Keratinocyte (primary cell): ENCODE results near the gene NOL7.

Source experiments
- EZH2 ChIP-seq: IDR thresholded peaks from one replicate; pipeline ENCODE4 v1.6.1; 2012; ENCODE audit warnings: inconsistent platforms, mild to moderate bottlenecking, low read length, moderate library complexity
- TF ChIP-seq, protein P1 (sequence below), 3 experiments: IDR thresholded peaks in 1 of 3; conservative IDR thresholded peaks in 1 of 3; optimal IDR thresholded peaks in 1 of 3; 2 replicates in 2 of 3; 3 replicates in 1 of 3; pipeline versions ENCODE3 to v1.5.1; 2011; ENCODE audit warnings: low read length in 3 of 3, mild to moderate bottlenecking in 3 of 3, moderate library complexity in 2 of 3, control low read depth in 1 of 3, inconsistent platforms in 1 of 3; ENCODE audit not compliant: insufficient read depth in 2 of 3; ENCODE audit errors: extremely low read depth in 1 of 3

DNA sequence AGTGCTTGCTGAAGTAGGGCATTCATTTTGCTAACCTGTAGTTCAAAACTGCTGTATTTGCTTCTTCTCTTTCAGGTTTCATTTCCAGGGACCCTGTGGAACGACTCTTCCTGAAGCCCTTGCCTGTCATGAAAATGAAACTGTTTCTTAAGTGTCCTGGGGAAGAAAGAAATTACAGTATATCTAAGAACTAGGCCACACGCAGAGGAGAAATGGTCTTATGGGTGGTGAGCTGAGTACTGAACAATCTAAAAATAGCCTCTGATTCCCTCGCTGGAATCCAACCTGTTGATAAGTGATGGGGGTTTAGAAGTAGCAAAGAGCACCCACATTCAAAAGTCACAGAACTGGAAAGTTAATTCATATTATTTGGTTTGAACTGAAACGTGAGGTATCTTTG is 3.4 kb upstream of the NOL7 start:
- TF ChIP-seq, protein P1, sequence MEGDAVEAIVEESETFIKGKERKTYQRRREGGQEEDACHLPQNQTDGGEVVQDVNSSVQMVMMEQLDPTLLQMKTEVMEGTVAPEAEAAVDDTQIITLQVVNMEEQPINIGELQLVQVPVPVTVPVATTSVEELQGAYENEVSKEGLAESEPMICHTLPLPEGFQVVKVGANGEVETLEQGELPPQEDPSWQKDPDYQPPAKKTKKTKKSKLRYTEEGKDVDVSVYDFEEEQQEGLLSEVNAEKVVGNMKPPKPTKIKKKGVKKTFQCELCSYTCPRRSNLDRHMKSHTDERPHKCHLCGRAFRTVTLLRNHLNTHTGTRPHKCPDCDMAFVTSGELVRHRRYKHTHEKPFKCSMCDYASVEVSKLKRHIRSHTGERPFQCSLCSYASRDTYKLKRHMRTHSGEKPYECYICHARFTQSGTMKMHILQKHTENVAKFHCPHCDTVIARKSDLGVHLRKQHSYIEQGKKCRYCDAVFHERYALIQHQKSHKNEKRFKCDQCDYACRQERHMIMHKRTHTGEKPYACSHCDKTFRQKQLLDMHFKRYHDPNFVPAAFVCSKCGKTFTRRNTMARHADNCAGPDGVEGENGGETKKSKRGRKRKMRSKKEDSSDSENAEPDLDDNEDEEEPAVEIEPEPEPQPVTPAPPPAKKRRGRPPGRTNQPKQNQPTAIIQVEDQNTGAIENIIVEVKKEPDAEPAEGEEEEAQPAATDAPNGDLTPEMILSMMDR (optimal IDR thresholded peaks at IDR 0.05 in 1 of 3, IDR thresholded peaks at IDR 0.05 in 1 of 3, conservative IDR thresholded peaks at IDR 0.05 in 1 of 3; ENCODE audit: extremely low read depth in 1 of 3, insufficient read depth in 2 of 3, low read length in 3 of 3) = no peak
- TF ChIP-seq EZH2 = no peak
